Measurements from ENCODE around the gene GTF3C2. TPM values are rescaled to one million over a fixed set of nuclear protein-coding genes. Genes with fewer than 3 reads are reported as not detected.

GTF3C2 gene
- total and polyA plus RNA-seq, 2 of the 13 experiments (the other 11 are each of a cell fraction or from before 2014, with no cell fraction given), result 77.5 to 130 TPM

GRCh38 chr2:27380626-27381545, 24.3 kb upstream of the GTF3C2 start, which contains the start of gene ZNF513 (continued):
- TF ChIP-seq TP53 (CRISPR knock-in tag; conservative IDR thresholded peaks at IDR 0.05) (no peak), DRAP1 (CRISPR knock-in tag; IDR thresholded peaks at IDR 0.05) (no peak), GZF1 (CRISPR knock-in tag; IDR thresholded peaks at IDR 0.05) (no peak), PHF20 (CRISPR knock-in tag; IDR thresholded peaks at IDR 0.05) (peak; percentile 55), ZBTB34 (CRISPR knock-in tag; IDR thresholded peaks at IDR 0.05) (0 out of 2 replicates have a peak, but pooled peaks have one; percentile 2), ZNF276 (CRISPR knock-in tag; IDR thresholded peaks at IDR 0.05; ENCODE audit: low read depth) (no peak), ZNF263 (CRISPR knock-in tag; IDR thresholded peaks at IDR 0.05) (no peak), GLI4 (CRISPR knock-in tag; IDR thresholded peaks at IDR 0.05; ENCODE audit: borderline replicate concordance) (no peak), TCF7 (IDR thresholded peaks at IDR 0.05; ENCODE audit: low read depth) (no peak), UBTF (CRISPR knock-in tag; IDR thresholded peaks at IDR 0.05) (peak; percentile 25; the same call in 1 of the 2 replicates), ZNF879 (CRISPR knock-in tag; IDR thresholded peaks at IDR 0.05) (no peak), ZNF678 (CRISPR knock-in tag; IDR thresholded peaks at IDR 0.05) (no peak), HNF1B (CRISPR knock-in tag; IDR thresholded peaks at IDR 0.05) (0 out of 2 replicates have a peak, but pooled peaks have one; percentile 38), NFAT5 (CRISPR knock-in tag; IDR thresholded peaks at IDR 0.05) (no peak)
